Transverse colon (tissue), 4 donors: ENCODE data around the gene POLR2M. TPM values are rescaled to one million over a fixed set of nuclear protein-coding genes. Genes with fewer than 3 reads are reported as not detected.

Experiments used
- DNase-seq: peaks from one replicate; pipeline ENCODE4 v3.0.0-alpha.2; 2019
- H3K27ac ChIP-seq, 4 donors: fragments of 200-600 bp; sonication (generic); 2 replicates each; pipeline ENCODE4 v1.5.1; 2016 to 2018; ENCODE audit warnings: inconsistent platforms in 4 of 4
- H3K27me3 ChIP-seq: fragments of 200-600 bp; sonication (generic); 2 replicates; pipeline ENCODE4 v1.5.1; 2017; ENCODE audit warnings: inconsistent platforms
- H3K36me3 ChIP-seq, 4 donors: fragments of 200-600 bp; sonication (generic); 2 replicates each; pipeline ENCODE4 v1.5.1; 2017 to 2019; ENCODE audit warnings: inconsistent platforms in 4 of 4
- H3K4me1 ChIP-seq, 4 donors: fragments of 200-600 bp; sonication (generic); 2 replicates each; pipeline ENCODE4 v1.5.1; 2017 to 2020; ENCODE audit warnings: inconsistent platforms in 4 of 4
- H3K4me3 ChIP-seq, 4 donors: fragments of 200-600 bp; sonication (generic); 1 replicate in 1 of 4; 2 replicates in 3 of 4; pipeline versions ENCODE4 v1.5.1 to v1.6.1; 2017 to 2019; ENCODE audit warnings: inconsistent platforms in 4 of 4
- H3K9me3 ChIP-seq, 2 donors: fragments of 200-600 bp; sonication (generic); 2 replicates each; pipeline ENCODE4 v1.5.1; 2017 to 2019; ENCODE audit warnings: inconsistent platforms in 2 of 2
- EP300 ChIP-seq: sonication (generic); formaldehyde crosslinking; IDR thresholded peaks from one replicate; pipeline ENCODE4 v1.6.1; 2017; ENCODE audit warnings: antibody characterized with exemption, low read depth
- POLR2A ChIP-seq: fragments of 450-650 bp; IDR thresholded peaks from one replicate; pipeline ENCODE4 v1.6.1; 2016; ENCODE audit warnings: antibody characterized with exemption, mild to moderate bottlenecking, moderate library complexity
- POLR2AphosphoS5 ChIP-seq, 3 donors: sonication (generic); formaldehyde crosslinking; IDR thresholded peaks; one replicate each; pipeline ENCODE4 v1.6.1; 2016; ENCODE audit warnings: antibody characterized with exemption in 3 of 3
- WGBS, 2 donors: methylation state at CpG; one replicate each; pipeline ENCODE4 v1.1.5; 2018; ENCODE audit warnings: low coverage in 1 of 2; 5-methylcytosine and 5-hydroxymethylcytosine counted together
- in situ Hi-C, 4 donors: fragments of 200-750 bp; cut with MboI; loops; one replicate each; pipeline versions ENCODE4 v1.15.0 to v1.15.1; 2017; ENCODE audit warnings: low sequenced_read_pairs in 3 of 4, low pct_ligation_motif_present in 1 of 4, low pct_unique_long_range_greater_than_20kb in 1 of 4
- intact Hi-C: fragments of 100-400 bp; cut with DNase I; formaldehyde crosslinking; loops from one replicate; pipeline ENCODE4 v1.15.1; 2023; ENCODE audit warnings: low total_unique reads
- total RNA-seq, 4 donors: library from RNA; depleted of rRNA; stranded (reverse); fragments of >200 nt; gene quantifications; one replicate each; pipeline ENCODE4 v1.1.0, GENCODE V29; 2016
- TF ChIP-seq, protein P1 (sequence below), 5 experiments: fragments of 200-600 bp in 3 of 5; fragments of 450-650 bp in 2 of 5; sonication (generic) in 3 of 5; IDR thresholded peaks; 1 replicate in 2 of 5; 2 replicates in 3 of 5; pipeline ENCODE4 v1.5.1; 2016 to 2017; ENCODE audit warnings: antibody characterized with exemption in 5 of 5, inconsistent platforms in 3 of 5, mild to moderate bottlenecking in 2 of 5, moderate library complexity in 1 of 5

Gene POLR2M
- 100 to 1,000 TPM in 1 of 4 donors, 10 to 100 TPM in 3; 18.5 to 159 (median 42.2) TPM for total RNA-seq

- intact Hi-C loops: no loop called here
- no peaks in the 10 kb centered on the region for H3K9me3 ChIP-seq
- H3K36me3 ChIP-seq: peaks cover 0 to 15% (median 7%) of the 10 kb centered on the region in 4 donors
Observed at GRCh38 chr15:57706405-57707209, at the start of gene POLR2M. TSS of gene POLR2M (plus strand) at chr15:57706714. CDS start at chr15:57706843, 129 bp downstream.

DNA sequence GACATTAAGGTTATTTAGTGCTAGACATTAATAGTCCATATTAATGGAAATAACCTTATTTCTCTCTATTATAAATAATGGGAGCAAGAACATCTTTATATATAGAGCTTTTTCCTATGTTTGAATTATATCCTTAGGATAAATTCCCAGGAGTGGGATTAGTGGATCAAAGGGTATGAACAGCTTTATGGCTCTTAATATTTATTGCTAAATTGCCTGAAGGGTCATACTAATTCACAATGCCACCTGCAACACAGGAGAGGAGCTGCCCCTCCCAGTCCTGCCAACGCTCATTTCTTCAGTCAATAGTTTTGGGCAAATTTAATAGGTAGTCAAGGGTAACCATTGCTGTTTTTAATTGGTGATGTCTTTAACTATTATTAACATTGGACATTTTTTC is 48.9 kb upstream of the POLR2M start:
- in situ Hi-C loops (loop anchor here in 3 of 4 donors (25.0 kb wide), 2 partner anchors 205 to 405 kb away; partner anchors contain the start of gene ALDH1A2 (in 1 of the 3)), intact Hi-C loops (no loop called here)
- Histone ChIP-seq H3K27me3 (no peaks in the 10 kb centered on the region), H3K9me3 (no peaks in the 10 kb centered on the region), H3K36me3 (no peaks in the 10 kb centered on the region), H3K4me3 (no peak overlapping the region), H3K4me1 (peaks cover 0 to 13% (median 6%) of the 10 kb centered on the region in 4 donors), H3K27ac (no peak overlapping the region)
- TF ChIP-seq POLR2A (no peak), POLR2AphosphoS5 (IDR thresholded peaks at IDR 0.05) (no peak)
- DNase-seq: no peak
- 63 to 69% methylated on average over 1 of the region's 1 CpG for WGBS, 2 donors

More at GRCh38 chr15:57706405-57707209, at the start of gene POLR2M:
- WGBS, 2 donors: 1% methylated on average over 52 of the region's 70 CpGs; no CpG with 5 or more reads in 1 of the 2 donors
- Histone ChIP-seq H3K4me3 (peak within 1 kb of the TSS; percentile 70 to 96 (median 83)), H3K27ac (peak within 1 kb of the TSS; percentile 92 to 96 (median 95)), H3K4me1 (peaks cover 4 to 33% (median 26%) of the 10 kb centered on the region in 4 donors), H3K27me3 (no peaks in the 10 kb centered on the region)
- in situ Hi-C loops: no loop called here
- peak; percentile 97 for DNase-seq
- TF ChIP-seq POLR2A (peak; percentile 79), EP300 (peak; percentile 78), POLR2AphosphoS5 (IDR thresholded peaks at IDR 0.05) (peak; percentile 81 to 88 (median 88))
- TF ChIP-seq, protein P1, sequence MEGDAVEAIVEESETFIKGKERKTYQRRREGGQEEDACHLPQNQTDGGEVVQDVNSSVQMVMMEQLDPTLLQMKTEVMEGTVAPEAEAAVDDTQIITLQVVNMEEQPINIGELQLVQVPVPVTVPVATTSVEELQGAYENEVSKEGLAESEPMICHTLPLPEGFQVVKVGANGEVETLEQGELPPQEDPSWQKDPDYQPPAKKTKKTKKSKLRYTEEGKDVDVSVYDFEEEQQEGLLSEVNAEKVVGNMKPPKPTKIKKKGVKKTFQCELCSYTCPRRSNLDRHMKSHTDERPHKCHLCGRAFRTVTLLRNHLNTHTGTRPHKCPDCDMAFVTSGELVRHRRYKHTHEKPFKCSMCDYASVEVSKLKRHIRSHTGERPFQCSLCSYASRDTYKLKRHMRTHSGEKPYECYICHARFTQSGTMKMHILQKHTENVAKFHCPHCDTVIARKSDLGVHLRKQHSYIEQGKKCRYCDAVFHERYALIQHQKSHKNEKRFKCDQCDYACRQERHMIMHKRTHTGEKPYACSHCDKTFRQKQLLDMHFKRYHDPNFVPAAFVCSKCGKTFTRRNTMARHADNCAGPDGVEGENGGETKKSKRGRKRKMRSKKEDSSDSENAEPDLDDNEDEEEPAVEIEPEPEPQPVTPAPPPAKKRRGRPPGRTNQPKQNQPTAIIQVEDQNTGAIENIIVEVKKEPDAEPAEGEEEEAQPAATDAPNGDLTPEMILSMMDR (IDR thresholded peaks at IDR 0.05): no peak

- in situ Hi-C loops (loop anchor here in 3 of 4 donors (25.0 kb wide), 2 partner anchors 200 to 400 kb away; partner anchors contain the start of gene ALDH1A2 (in 1 of the 3)), intact Hi-C loops (no loop called here)
- H3K4me1 ChIP-seq: peaks cover 0 to 25% (median 15%) of the 10 kb centered on the region in 4 donors
- no peak overlapping the region for H3K4me3 ChIP-seq
- WGBS, 2 donors: 43 to 48% methylated on average over 3 of the region's 3 CpGs
- H3K27ac ChIP-seq: peak overlapping the region; percentile 36 to 64 (median 59)
- H3K9me3 ChIP-seq: no peaks in the 10 kb centered on the region
- H3K36me3 ChIP-seq: no peaks in the 10 kb centered on the region
- peak; percentile 47 for DNase-seq
- no peaks in the 10 kb centered on the region for H3K27me3 ChIP-seq
- TF ChIP-seq, protein P1 (IDR thresholded peaks at IDR 0.05): no peak
- TF ChIP-seq POLR2A (no peak), EP300 (no peak), POLR2AphosphoS5 (IDR thresholded peaks at IDR 0.05) (peak in 1 of 3 donors; percentile 44)
Observed at GRCh38 chr15:57662091-57662744, 44.3 kb upstream of the POLR2M start.

GRCh38 chr15:57662802-57663201 is 43.7 kb upstream of the POLR2M start:
- Histone ChIP-seq H3K27ac (peak overlapping the region; percentile 36 to 64 (median 58)), H3K36me3 (no peaks in the 10 kb centered on the region), H3K4me1 (peaks cover 0 to 30% (median 18%) of the 10 kb centered on the region in 4 donors), H3K9me3 (no peaks in the 10 kb centered on the region), H3K4me3 (no peak overlapping the region), H3K27me3 (no peaks in the 10 kb centered on the region)
- no peak for DNase-seq
- TF ChIP-seq POLR2A (no peak), EP300 (no peak), POLR2AphosphoS5 (IDR thresholded peaks at IDR 0.05) (no peak)
- TF ChIP-seq, protein P1 (IDR thresholded peaks at IDR 0.05): no peak
- in situ Hi-C loops: loop anchor here in 3 of 4 donors (25.0 kb wide), 2 partner anchors 199 to 399 kb away; partner anchors contain the start of gene ALDH1A2 (in 1 of the 3)
- WGBS, 2 donors: 41% methylated on average over 1 of the region's 1 CpG; no CpG with 5 or more reads in 1 of the 2 donors
- intact Hi-C loops: no loop called here
